HG03196 (cell line): ENCODE results near the gene SLC24A3.

Experiments used
- ATAC-seq: cut with Tn5 transposase; IDR thresholded peaks from one replicate; pipeline ENCODE4 v1.9.1; 2021; ENCODE audit not compliant: unreplicated experiment

SLC24A3 gene

GRCh38 chr20:19236371-19237055, 24.1 kb downstream of the SLC24A3 start:
- ATAC-seq, result no peak

GRCh38 chr20:19241440-19241839, 29.0 kb downstream of the SLC24A3 start:
- no peak for ATAC-seq

- ATAC-seq, result no peak
These were observed 31.8 kb downstream of the SLC24A3 start for GRCh38 chr20:19244291-19244690.

- ATAC-seq, result no peak
These were observed 36.9 kb downstream of the SLC24A3 start for GRCh38 chr20:19249106-19249879.

- no peak for ATAC-seq
These were observed 37.9 kb downstream of the SLC24A3 start for GRCh38 chr20:19250346-19250745.

- no peak for ATAC-seq
These were observed 39.1 kb downstream of the SLC24A3 start for GRCh38 chr20:19251506-19251905.

- ATAC-seq, result no peak
These were observed 39.5 kb downstream of the SLC24A3 start for GRCh38 chr20:19251958-19252357.

- no peak for ATAC-seq
These were observed 40.1 kb downstream of the SLC24A3 start for GRCh38 chr20:19252451-19253120.

GRCh38 chr20:19253316-19253715, 40.9 kb downstream of the SLC24A3 start:
- no peak for ATAC-seq

- no peak for ATAC-seq
These were observed 41.7 kb downstream of the SLC24A3 start for GRCh38 chr20:19253916-19254820.

- ATAC-seq, result no peak
These were observed 42.5 kb downstream of the SLC24A3 start for GRCh38 chr20:19254956-19255355.

GRCh38 chr20:19256085-19256484, 43.6 kb downstream of the SLC24A3 start:
- ATAC-seq, result no peak

GRCh38 chr20:19256906-19257595, 44.6 kb downstream of the SLC24A3 start:
- no peak for ATAC-seq

- ATAC-seq, result no peak
These were observed 45.4 kb downstream of the SLC24A3 start for GRCh38 chr20:19257865-19258264.

GRCh38 chr20:19259141-19259591, 46.7 kb downstream of the SLC24A3 start:
- ATAC-seq, result no peak

- no peak for ATAC-seq
These were observed 48.1 kb downstream of the SLC24A3 start for GRCh38 chr20:19260412-19261090.

GRCh38 chr20:19264191-19264590, 51.7 kb downstream of the SLC24A3 start:
- no peak for ATAC-seq

GRCh38 chr20:19265646-19266374, 53.4 kb downstream of the SLC24A3 start:
- no peak for ATAC-seq

- no peak for ATAC-seq
These were observed 56.0 kb downstream of the SLC24A3 start for GRCh38 chr20:19268426-19268825.
